Measurements from ENCODE around the gene SLIT1. TPM values are rescaled to one million over a fixed set of nuclear protein-coding genes. Genes with fewer than 3 reads are reported as not detected.
A peak's percentile ranks its signal among the peaks of the same experiment; 100 is the strongest.

Gene SLIT1
- total and polyA plus RNA-seq, 2 of the 8 experiments (the other 6 are each of a cell fraction or from before 2014, with no cell fraction given) = 0.70 to 0.88 TPM

DNA sequence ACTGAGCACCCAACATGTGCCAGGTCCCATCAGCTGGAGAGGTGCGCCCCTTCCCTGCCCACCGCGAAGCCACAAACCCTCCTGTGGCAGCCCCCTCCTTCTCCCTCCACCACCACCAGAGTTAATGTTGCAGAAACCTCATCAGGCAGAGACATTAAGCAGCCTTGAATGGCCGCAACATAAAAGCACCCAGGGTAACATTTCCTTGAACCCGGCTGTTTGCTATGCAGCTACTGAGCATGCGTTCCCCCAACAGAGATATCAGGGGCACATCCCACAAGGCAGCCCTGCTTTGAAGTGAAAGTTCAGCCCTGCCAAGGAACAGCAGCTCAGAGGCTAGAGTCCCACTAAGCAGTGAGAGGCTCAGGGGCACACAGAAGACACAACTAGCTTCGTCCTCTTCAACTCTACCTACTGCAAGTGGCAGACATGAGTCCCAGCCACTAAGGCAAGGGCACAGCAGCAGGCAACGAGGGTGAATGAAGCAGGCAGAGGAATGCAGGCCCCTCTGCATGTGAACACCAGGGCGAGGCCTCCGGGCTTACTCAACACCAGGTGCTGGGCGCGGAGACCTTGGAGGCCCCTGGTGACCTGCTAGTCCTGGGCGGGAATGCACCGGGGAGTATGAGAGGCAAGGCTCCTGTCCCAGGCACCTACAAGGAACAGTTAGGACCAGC, 107.4 kb downstream of the SLIT1 start:
- Histone ChIP-seq H3K79me2 (ENCODE audit: control insufficient read depth in 1 of 2, insufficient read depth in 2 of 2, low read length in 2 of 2) (no peaks in the 10 kb centered on the region), H2BK12ac (ENCODE audit: low read depth, low read length) (peak overlapping the region; percentile 1; the same call in 1 of the 2 replicates), H3K4me2 (ENCODE audit: insufficient read depth in 1 of 2, low read depth in 2 of 2, low read length in 2 of 2) (no peak overlapping the region), H3K36me3 (ENCODE audit: control insufficient read depth in 2 of 4, insufficient read depth in 4 of 4, low read length in 3 of 4) (no peaks in the 10 kb centered on the region), H3K9ac (replicated peaks in 1 of 4; ENCODE audit: extremely low read depth in 1 of 4, low read depth in 3 of 4, low read length in 3 of 4) (no peak overlapping the region), H2BK20ac (ENCODE audit: low read length) (0 out of 2 replicates have a peak overlapping the region, but pooled peaks have one; percentile 0), H3K14ac (ENCODE audit: insufficient read length) (no peak overlapping the region), H3K18ac (ENCODE audit: extremely low read depth, low read length) (peak overlapping the region; percentile 2; the same call in 1 of the 2 replicates), H4K8ac (ENCODE audit: extremely low read depth, insufficient read depth, low read length) (no peak overlapping the region), H3K56ac (replicated peaks; ENCODE audit: insufficient read length, low read depth, low read length) (no peak overlapping the region), H2BK15ac (ENCODE audit: low read length) (0 out of 2 replicates have a peak overlapping the region, but pooled peaks have one; percentile 46), H3K27ac (ENCODE audit: low read depth, low read length) (no peak overlapping the region), H4K5ac (ENCODE audit: insufficient read length, low read depth, low read length) (no peak overlapping the region), H2BK5ac (ENCODE audit: low read depth, low read length) (no peak overlapping the region; the same call in 1 of the 2 replicates), H3K9me3 (ENCODE audit: insufficient read depth in 2 of 2, low read depth in 1 of 2, low read length in 1 of 2) (no peaks in the 10 kb centered on the region), H3K4me1 (replicated peaks in 1 of 4; ENCODE audit: control insufficient read depth in 3 of 4, insufficient read depth in 4 of 4, low read length in 3 of 4) (peaks cover 0 to 29% (median 14%) of the 10 kb centered on the region in 4 experiments; a peak in 5 of 7 replicates), H3K27me3 (replicated peaks in 1 of 4; ENCODE audit: control insufficient read depth in 3 of 4, extremely low read depth in 1 of 4, insufficient read depth in 3 of 4, low read length in 3 of 4) (no peaks in the 10 kb centered on the region), H3K23ac (ENCODE audit: insufficient read length) (no peak overlapping the region), H3K23me2 (ENCODE audit: low read depth, low read length) (no peaks in the 10 kb centered on the region), H4K20me1 (replicated peaks in 1 of 2; ENCODE audit: control insufficient read depth in 1 of 2, insufficient read depth in 2 of 2, low read length in 2 of 2) (peaks cover 0 to 1% of the 10 kb centered on the region in 2 experiments), H3K79me1 (ENCODE audit: low read depth, low read length) (no peaks in the 10 kb centered on the region), H3K4ac (replicated peaks; ENCODE audit: insufficient read length, low read depth, low read length) (no peak overlapping the region), H2AK5ac (ENCODE audit: low read depth, low read length) (no peak overlapping the region), H4K91ac (replicated peaks; ENCODE audit: insufficient read length, low read length) (peak overlapping the region; percentile 23), H2BK120ac (replicated peaks; ENCODE audit: low read depth, low read length) (no peak overlapping the region), H2AFZ (ENCODE audit: low read length) (0 out of 2 replicates have a peak overlapping the region, but pooled peaks have one; percentile 18), H3K4me3 (ENCODE audit: extremely low read depth in 1 of 4, insufficient read depth in 2 of 4, low read depth in 3 of 4, low read length in 4 of 4) (no peak overlapping the region)
- 72% methylated on average over 14 of the region's 14 CpGs; no CpG with 5 or more reads in 1 of the 2 experiments for WGBS, 2 experiments (ENCODE audit: extremely low coverage in 1 of 2, insufficient coverage in 1 of 2, insufficient read length in 1 of 2, insufficient replicate concordance in 2 of 2, low coverage in 1 of 2, low lambda C conversion rate in 2 of 2, missing lambda C conversion rate in 1 of 2)
- ChIA-PET POLR2A (ENCODE audit: partially characterized antibody) (no interaction called here), CTCF (ENCODE audit: partially characterized antibody) (interaction anchor here (0.9 to 42.3 kb wide), 13 partner anchors 6 to 139 kb away, joined by 3 to 1348 read pairs (median 6); partner anchors contain the start of gene SLIT1)
- DNase-seq (ENCODE audit: low read depth in 1 of 2, low spot score in 2 of 2) (no peak), FAIRE-seq (no peak)
- TF ChIP-seq TBP (IDR thresholded peaks at IDR 0.05; ENCODE audit: low read depth, low read length) = peak; percentile 31; the same call in 1 of the 2 replicates
- TF ChIP-seq MAX (IDR thresholded peaks at IDR 0.05) = peak; percentile 44; the same call in 1 of the 2 replicates
- 0 out of 2 replicates have a peak, but pooled peaks have one; percentile 23 for TF ChIP-seq E2F6 (IDR thresholded peaks at IDR 0.05)
- no peak for TF ChIP-seq JUND (IDR thresholded peaks at IDR 0.05; ENCODE audit: low read length)
- TF ChIP-seq, protein P1, sequence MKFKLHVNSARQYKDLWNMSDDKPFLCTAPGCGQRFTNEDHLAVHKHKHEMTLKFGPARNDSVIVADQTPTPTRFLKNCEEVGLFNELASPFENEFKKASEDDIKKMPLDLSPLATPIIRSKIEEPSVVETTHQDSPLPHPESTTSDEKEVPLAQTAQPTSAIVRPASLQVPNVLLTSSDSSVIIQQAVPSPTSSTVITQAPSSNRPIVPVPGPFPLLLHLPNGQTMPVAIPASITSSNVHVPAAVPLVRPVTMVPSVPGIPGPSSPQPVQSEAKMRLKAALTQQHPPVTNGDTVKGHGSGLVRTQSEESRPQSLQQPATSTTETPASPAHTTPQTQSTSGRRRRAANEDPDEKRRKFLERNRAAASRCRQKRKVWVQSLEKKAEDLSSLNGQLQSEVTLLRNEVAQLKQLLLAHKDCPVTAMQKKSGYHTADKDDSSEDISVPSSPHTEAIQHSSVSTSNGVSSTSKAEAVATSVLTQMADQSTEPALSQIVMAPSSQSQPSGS (IDR thresholded peaks at IDR 0.05; ENCODE audit: low read length) = no peak

All from H1 (cell line).